ENCODE measurements around the gene C18orf32. TPM values are rescaled to one million over a fixed set of nuclear protein-coding genes. Genes with fewer than 3 reads are reported as not detected.

C18orf32 gene
- total RNA-seq, 1 experiment from 2014 or later: 24.9 TPM

DNA sequence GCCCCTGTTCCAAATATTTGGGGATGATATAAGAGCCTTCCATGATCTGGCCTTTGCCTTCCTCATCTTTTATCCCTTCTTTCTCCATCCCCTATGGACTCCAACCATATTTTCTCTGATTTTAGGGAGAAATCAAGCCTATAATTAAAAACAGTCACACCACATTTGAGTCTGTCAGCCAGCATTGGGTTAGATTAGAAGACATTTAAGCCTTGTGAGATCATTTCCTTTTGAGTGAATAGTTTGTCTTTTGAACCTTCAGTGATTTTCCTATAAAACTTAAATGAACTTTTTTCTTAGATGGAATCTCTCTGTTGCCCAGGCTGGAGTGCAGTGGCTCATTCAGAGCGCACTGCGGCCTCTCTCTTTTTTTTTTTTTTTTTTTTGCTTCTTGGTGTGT lies 7.6 kb upstream of the C18orf32 start:
- H3K79me2 ChIP-seq (ENCODE audit: low read length): peaks cover 21% of the 10 kb centered on the region

DNA sequence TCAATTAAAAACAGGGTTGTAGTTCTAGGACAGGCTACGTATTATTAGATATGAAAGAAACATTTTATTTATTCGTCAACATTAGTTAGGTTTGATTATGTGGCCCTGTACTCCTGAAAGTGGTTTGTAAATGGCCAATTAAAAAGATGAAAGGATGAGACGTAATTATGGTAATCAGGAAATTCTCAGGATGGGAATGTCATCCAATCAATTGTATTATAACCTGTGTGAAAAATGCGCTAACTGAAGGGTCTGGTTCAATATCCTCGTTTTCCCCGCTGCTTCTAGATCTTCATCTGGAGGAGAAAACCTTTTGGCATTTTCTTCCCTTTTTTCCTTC lies 5.6 kb upstream of the C18orf32 start:
- Histone ChIP-seq H3K9ac (ENCODE audit: low read length) (no peak overlapping the region; the same call in 1 of the 2 replicates), H3K9me3 (ENCODE audit: low read length) (no peaks in the 10 kb centered on the region), H2AFZ (ENCODE audit: low read length) (peak overlapping the region; percentile 65; the same call in 1 of the 2 replicates), H3K27me3 (ENCODE audit: low read length) (no peaks in the 10 kb centered on the region), H3K79me2 (ENCODE audit: low read length) (peaks cover 21% of the 10 kb centered on the region), H4K20me1 (ENCODE audit: insufficient read depth, low read depth, low read length) (peaks cover 32% of the 10 kb centered on the region; the same call in 1 of the 2 replicates), H3K4me1 (ENCODE audit: low read length) (peaks cover 49% of the 10 kb centered on the region), H3K4me2 (ENCODE audit: low read depth, low read length, poor library complexity, severe bottlenecking) (peak overlapping the region; percentile 79), H3K9me2 (replicated peaks; ENCODE audit: insufficient read depth, low read length) (no peaks in the 10 kb centered on the region), H3K27ac (ENCODE audit: low read length) (no peak overlapping the region), H3K4me3 (ENCODE audit: low read length) (peak overlapping the region; percentile 99), H3K36me3 (ENCODE audit: insufficient read depth, low read length) (peaks cover 39% of the 10 kb centered on the region)
- DNase-seq: no peak

More for the DNA sequence above, 7.6 kb upstream of the C18orf32 start:
- Histone ChIP-seq H3K36me3 (ENCODE audit: insufficient read depth, low read length) (peaks cover 24% of the 10 kb centered on the region), H3K27me3 (ENCODE audit: low read length) (no peaks in the 10 kb centered on the region), H3K9ac (ENCODE audit: low read length) (no peak overlapping the region), H3K4me1 (ENCODE audit: low read length) (peaks cover 30% of the 10 kb centered on the region), H3K4me3 (ENCODE audit: low read length) (no peak overlapping the region), H2AFZ (ENCODE audit: low read length) (no peak overlapping the region), H4K20me1 (ENCODE audit: insufficient read depth, low read depth, low read length) (peaks cover 22% of the 10 kb centered on the region; the same call in 1 of the 2 replicates), H3K4me2 (ENCODE audit: low read depth, low read length, poor library complexity, severe bottlenecking) (no peak overlapping the region), H3K27ac (ENCODE audit: low read length) (no peak overlapping the region), H3K9me3 (ENCODE audit: low read length) (no peaks in the 10 kb centered on the region), H3K9me2 (replicated peaks; ENCODE audit: insufficient read depth, low read length) (no peaks in the 10 kb centered on the region)
- DNase-seq: no peak

DNA sequence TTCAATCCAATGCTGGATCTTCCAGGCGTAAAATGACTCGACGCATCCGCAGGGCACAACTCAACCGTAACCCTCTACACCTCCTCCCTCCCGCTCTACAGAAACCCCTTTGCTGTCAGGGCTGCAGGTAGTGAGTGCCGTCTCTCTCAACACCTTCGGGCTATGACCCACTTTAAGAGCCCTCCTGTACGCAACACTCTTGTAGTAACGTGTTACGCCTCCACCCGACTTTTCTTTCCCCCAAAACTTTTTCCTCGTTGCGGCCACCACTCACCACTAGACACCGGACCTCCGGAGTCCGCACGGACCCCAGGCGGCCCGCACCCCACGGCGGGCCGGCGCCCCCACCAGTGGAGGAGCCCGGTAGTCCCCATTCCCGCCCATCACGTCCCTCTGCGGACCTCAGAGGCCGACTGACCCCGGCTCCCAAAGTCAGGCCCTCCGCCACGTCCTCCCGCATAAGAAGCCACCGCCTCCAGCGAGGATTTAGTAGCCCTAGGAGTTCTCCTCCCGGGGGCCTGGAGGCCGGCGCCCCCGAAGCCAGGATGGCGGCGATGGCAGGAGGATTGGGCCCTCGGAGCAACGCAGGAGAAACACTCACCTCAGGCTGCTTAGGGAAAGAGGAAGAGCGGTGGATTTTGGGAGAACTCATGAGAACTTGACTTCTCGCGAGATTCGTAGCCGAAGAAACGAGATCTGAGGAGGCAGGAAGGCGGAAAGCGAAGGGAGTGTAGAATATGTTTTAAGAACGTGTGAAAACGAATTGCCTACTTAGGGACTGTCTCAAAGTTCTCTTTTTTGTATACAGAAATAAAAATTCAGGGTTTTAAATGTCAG lies 5.0 kb upstream of the C18orf32 start, which contains the start of gene RPL17:
Gene RPL17 (minus strand): TSS at position 609 of the 837 bp plus-strand sequence.
- Histone ChIP-seq H3K27me3 (ENCODE audit: low read length) (no peaks in the 10 kb centered on the region), H4K20me1 (ENCODE audit: insufficient read depth, low read depth, low read length) (peaks cover 32% of the 10 kb centered on the region; the same call in 1 of the 2 replicates), H2AFZ (ENCODE audit: low read length) (peak within 1 kb of the TSS; percentile 65; the same call in 1 of the 2 replicates), H3K36me3 (ENCODE audit: insufficient read depth, low read length) (peaks cover 39% of the 10 kb centered on the region), H3K4me1 (ENCODE audit: low read length) (peaks cover 54% of the 10 kb centered on the region), H3K9ac (ENCODE audit: low read length) (peak within 1 kb of the TSS; percentile 100), H3K27ac (ENCODE audit: low read length) (peak within 1 kb of the TSS; percentile 96), H3K4me2 (ENCODE audit: low read depth, low read length, poor library complexity, severe bottlenecking) (peak within 1 kb of the TSS; percentile 79), H3K9me3 (ENCODE audit: low read length) (no peaks in the 10 kb centered on the region), H3K9me2 (replicated peaks; ENCODE audit: insufficient read depth, low read length) (no peaks in the 10 kb centered on the region), H3K79me2 (ENCODE audit: low read length) (peaks cover 21% of the 10 kb centered on the region), H3K4me3 (ENCODE audit: low read length) (peak within 1 kb of the TSS; percentile 99)
- DNase-seq: peak; percentile 99

DNA sequence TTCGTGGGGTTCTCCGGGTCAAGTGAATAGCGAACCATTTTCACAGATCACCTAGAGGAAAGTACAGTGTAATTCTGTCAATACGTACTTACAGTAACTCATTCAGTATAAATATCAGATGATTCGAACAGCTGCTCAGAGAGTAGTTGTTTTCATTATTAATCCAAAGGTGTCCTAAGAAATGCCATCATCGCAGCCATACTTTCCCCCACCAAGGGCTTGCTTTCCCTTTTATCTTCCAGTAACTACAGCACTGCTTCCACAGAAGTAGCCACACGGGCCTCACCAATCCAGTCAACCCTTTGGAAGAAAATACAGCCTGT lies 4.5 kb upstream of the C18orf32 start:
- H3K27me3 ChIP-seq (ENCODE audit: low read length): no peaks in the 10 kb centered on the region
- peaks cover 24% of the 10 kb centered on the region for H3K79me2 ChIP-seq (ENCODE audit: low read length)
- DNase-seq: no peak
- peak overlapping the region; percentile 79 for H3K4me2 ChIP-seq (ENCODE audit: low read depth, low read length, poor library complexity, severe bottlenecking)
- H2AFZ ChIP-seq (ENCODE audit: low read length): no peak overlapping the region
- peaks cover 32% of the 10 kb centered on the region; the same call in 1 of the 2 replicates for H4K20me1 ChIP-seq (ENCODE audit: insufficient read depth, low read depth, low read length)
- no peaks in the 10 kb centered on the region for H3K9me2 ChIP-seq (replicated peaks; ENCODE audit: insufficient read depth, low read length)
- peak overlapping the region; percentile 100 for H3K9ac ChIP-seq (ENCODE audit: low read length)
- no peaks in the 10 kb centered on the region for H3K9me3 ChIP-seq (ENCODE audit: low read length)
- peak overlapping the region; percentile 99 for H3K4me3 ChIP-seq (ENCODE audit: low read length)
- peaks cover 39% of the 10 kb centered on the region for H3K36me3 ChIP-seq (ENCODE audit: insufficient read depth, low read length)
- H3K4me1 ChIP-seq (ENCODE audit: low read length): peaks cover 54% of the 10 kb centered on the region
- peak overlapping the region; percentile 96 for H3K27ac ChIP-seq (ENCODE audit: low read length)

DNA sequence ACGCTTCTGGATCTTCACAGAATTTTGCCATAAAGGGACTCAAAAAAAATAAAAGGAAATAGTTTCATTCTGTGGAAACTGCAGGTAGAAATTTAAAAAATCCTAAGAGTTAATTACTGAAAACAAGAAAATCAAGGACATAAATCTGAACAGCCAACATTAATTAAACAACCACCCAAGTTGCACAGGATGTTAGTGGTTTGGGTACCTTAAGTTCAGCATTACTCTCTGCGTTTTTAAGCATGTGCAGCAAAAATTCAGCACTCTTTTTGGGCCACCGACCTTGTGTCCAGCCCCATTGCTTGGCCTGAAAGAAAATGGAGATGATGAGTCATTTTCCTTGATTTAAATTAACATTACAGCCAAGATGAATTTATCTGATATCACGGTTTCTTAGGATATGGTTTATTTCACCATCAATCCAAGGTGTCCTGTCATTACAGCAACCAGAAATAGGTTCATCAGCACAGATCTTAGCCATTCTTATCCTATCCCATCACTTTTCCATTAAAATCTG lies 3.3 kb upstream of the C18orf32 start:
- peaks cover 63% of the 10 kb centered on the region for H3K4me1 ChIP-seq (ENCODE audit: low read length)
- H3K27ac ChIP-seq (ENCODE audit: low read length): peak overlapping the region; percentile 96
- peak overlapping the region; percentile 79 for H3K4me2 ChIP-seq (ENCODE audit: low read depth, low read length, poor library complexity, severe bottlenecking)
- no peaks in the 10 kb centered on the region for H3K9me3 ChIP-seq (ENCODE audit: low read length)
- H2AFZ ChIP-seq (ENCODE audit: low read length): no peak overlapping the region
- H3K79me2 ChIP-seq (ENCODE audit: low read length): peaks cover 35% of the 10 kb centered on the region
- DNase-seq: no peak
- H3K9ac ChIP-seq (ENCODE audit: low read length): peak overlapping the region; percentile 100
- no peaks in the 10 kb centered on the region for H3K27me3 ChIP-seq (ENCODE audit: low read length)
- H4K20me1 ChIP-seq (ENCODE audit: insufficient read depth, low read depth, low read length): peaks cover 37% of the 10 kb centered on the region; the same call in 1 of the 2 replicates
- H3K9me2 ChIP-seq (replicated peaks; ENCODE audit: insufficient read depth, low read length): no peaks in the 10 kb centered on the region
- peak overlapping the region; percentile 99 for H3K4me3 ChIP-seq (ENCODE audit: low read length)
- peaks cover 39% of the 10 kb centered on the region for H3K36me3 ChIP-seq (ENCODE audit: insufficient read depth, low read length)

DNA sequence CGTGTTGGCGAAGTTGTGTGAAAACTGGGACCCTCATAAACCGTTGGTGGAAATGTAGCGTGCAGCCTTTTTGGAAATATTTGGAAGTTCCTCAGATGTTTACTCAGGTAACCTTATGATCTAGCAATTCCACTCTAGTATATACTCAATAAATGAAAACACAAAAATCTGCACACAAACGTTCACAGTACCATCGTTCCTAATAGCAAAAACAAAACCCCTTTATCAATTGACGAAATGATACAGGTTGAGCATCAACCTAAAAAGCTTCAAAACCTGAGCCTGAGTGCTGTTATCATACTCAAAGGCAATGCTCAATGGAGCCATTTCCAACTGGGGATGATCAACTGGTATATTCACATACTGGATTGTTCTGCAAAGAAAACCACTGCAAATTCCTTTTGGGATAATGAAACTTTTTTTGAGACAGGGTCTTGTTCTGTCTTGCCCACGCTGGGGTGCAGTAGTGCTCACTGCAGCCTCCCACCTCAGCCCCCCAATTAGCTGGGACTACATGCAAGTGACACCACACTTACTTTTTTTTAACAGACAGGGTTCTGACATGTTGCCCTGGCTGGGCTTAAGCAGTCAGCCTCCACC lies 777 bp upstream of the C18orf32 start:
- H3K36me3 ChIP-seq (ENCODE audit: insufficient read depth, low read length): peaks cover 49% of the 10 kb centered on the region
- H3K79me2 ChIP-seq (ENCODE audit: low read length): peaks cover 53% of the 10 kb centered on the region
- peak overlapping the region; percentile 90 for H3K4me3 ChIP-seq (ENCODE audit: low read length)
- peak overlapping the region; percentile 83 for H3K9ac ChIP-seq (ENCODE audit: low read length)
- H3K4me1 ChIP-seq (ENCODE audit: low read length): peaks cover 54% of the 10 kb centered on the region
- peak overlapping the region; percentile 69 for H3K27ac ChIP-seq (ENCODE audit: low read length)
- DNase-seq: peak; percentile 59
- peaks cover 37% of the 10 kb centered on the region; the same call in 1 of the 2 replicates for H4K20me1 ChIP-seq (ENCODE audit: insufficient read depth, low read depth, low read length)
- H3K9me2 ChIP-seq (replicated peaks; ENCODE audit: insufficient read depth, low read length): no peaks in the 10 kb centered on the region
- no peak overlapping the region for H2AFZ ChIP-seq (ENCODE audit: low read length)
- no peaks in the 10 kb centered on the region for H3K9me3 ChIP-seq (ENCODE audit: low read length)
- H3K27me3 ChIP-seq (ENCODE audit: low read length): no peaks in the 10 kb centered on the region
- H3K4me2 ChIP-seq (ENCODE audit: low read depth, low read length, poor library complexity, severe bottlenecking): peak overlapping the region; percentile 79

DNA sequence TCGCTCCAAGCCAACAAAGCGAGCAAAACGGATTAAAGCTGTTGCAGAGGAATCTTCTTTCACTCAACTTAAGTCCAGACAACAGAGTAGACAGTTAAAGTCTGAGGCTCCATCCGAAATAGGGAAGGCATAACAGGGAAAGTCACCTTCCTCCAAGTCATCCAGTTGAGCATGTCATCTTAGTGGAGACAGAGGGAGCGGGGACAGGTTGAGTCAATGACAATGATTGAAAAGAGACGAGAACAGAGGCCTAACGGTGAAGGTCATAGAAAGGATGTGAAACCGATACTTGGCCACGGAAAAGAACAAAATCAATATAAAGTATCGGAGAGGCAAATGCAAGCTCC lies 455 bp downstream of the C18orf32 start:
- Histone ChIP-seq H3K27me3 (ENCODE audit: low read length) (no peaks in the 10 kb centered on the region), H3K9me2 (replicated peaks; ENCODE audit: insufficient read depth, low read length) (no peaks in the 10 kb centered on the region), H3K79me2 (ENCODE audit: low read length) (peaks cover 46% of the 10 kb centered on the region), H2AFZ (ENCODE audit: low read length) (no peak overlapping the region), H3K4me1 (ENCODE audit: low read length) (peaks cover 50% of the 10 kb centered on the region), H3K4me2 (ENCODE audit: low read depth, low read length, poor library complexity, severe bottlenecking) (peak overlapping the region; percentile 79), H3K27ac (ENCODE audit: low read length) (peak overlapping the region; percentile 46), H3K9ac (ENCODE audit: low read length) (peak overlapping the region; percentile 83), H4K20me1 (ENCODE audit: insufficient read depth, low read depth, low read length) (peaks cover 31% of the 10 kb centered on the region; the same call in 1 of the 2 replicates), H3K4me3 (ENCODE audit: low read length) (peak overlapping the region; percentile 90), H3K9me3 (ENCODE audit: low read length) (no peaks in the 10 kb centered on the region), H3K36me3 (ENCODE audit: insufficient read depth, low read length) (peaks cover 51% of the 10 kb centered on the region)
- DNase-seq: no peak

DNA sequence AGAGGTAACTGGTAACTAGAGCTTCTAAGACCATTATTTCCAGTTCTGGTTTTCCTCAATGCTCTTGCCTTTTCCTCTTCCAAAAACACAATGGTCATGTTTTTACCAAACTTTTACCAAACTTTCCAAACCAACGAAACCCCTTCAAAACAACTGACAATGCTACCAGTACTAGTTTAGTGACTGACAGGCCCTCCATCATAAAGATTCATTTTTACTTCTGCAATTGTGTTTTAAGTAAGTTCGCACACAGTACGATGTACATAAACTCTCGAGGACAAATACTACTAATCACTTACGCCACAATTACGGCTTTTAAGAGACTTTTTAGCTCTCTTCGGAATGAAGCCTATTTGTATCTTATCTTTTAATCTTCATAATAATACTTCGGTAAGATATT lies 900 bp downstream of the C18orf32 start:
- Histone ChIP-seq H4K20me1 (ENCODE audit: insufficient read depth, low read depth, low read length) (peaks cover 26% of the 10 kb centered on the region; the same call in 1 of the 2 replicates), H3K79me2 (ENCODE audit: low read length) (peaks cover 41% of the 10 kb centered on the region), H3K4me3 (ENCODE audit: low read length) (peak overlapping the region; percentile 90), H3K36me3 (ENCODE audit: insufficient read depth, low read length) (peaks cover 50% of the 10 kb centered on the region), H3K9me3 (ENCODE audit: low read length) (no peaks in the 10 kb centered on the region), H3K4me2 (ENCODE audit: low read depth, low read length, poor library complexity, severe bottlenecking) (peak overlapping the region; percentile 79), H3K4me1 (ENCODE audit: low read length) (peaks cover 48% of the 10 kb centered on the region), H3K9ac (ENCODE audit: low read length) (peak overlapping the region; percentile 83), H3K27me3 (ENCODE audit: low read length) (no peaks in the 10 kb centered on the region), H2AFZ (ENCODE audit: low read length) (no peak overlapping the region), H3K27ac (ENCODE audit: low read length) (peak overlapping the region; percentile 46; the same call in 1 of the 2 replicates), H3K9me2 (replicated peaks; ENCODE audit: insufficient read depth, low read length) (no peaks in the 10 kb centered on the region)
- DNase-seq: peak; percentile 48

Measured in Karpas-422 (cell line).